Head of caudate nucleus (tissue), 42 donors: ENCODE results near the gene DOP1B.

Experiments
- DNase-seq, 42 donors: peaks; one replicate each; pipeline versions ENCODE4 v3.0.0 to v3.0.0-alpha.2; 2020 to 2021; ENCODE audit warnings: mixed read lengths in 7 of 42
- intact Hi-C: fragments of 100-400 bp; cut with DNase I; formaldehyde crosslinking; loops from one replicate; pipeline ENCODE4 v1.15.0; 2022

The DOP1B gene, protein sequence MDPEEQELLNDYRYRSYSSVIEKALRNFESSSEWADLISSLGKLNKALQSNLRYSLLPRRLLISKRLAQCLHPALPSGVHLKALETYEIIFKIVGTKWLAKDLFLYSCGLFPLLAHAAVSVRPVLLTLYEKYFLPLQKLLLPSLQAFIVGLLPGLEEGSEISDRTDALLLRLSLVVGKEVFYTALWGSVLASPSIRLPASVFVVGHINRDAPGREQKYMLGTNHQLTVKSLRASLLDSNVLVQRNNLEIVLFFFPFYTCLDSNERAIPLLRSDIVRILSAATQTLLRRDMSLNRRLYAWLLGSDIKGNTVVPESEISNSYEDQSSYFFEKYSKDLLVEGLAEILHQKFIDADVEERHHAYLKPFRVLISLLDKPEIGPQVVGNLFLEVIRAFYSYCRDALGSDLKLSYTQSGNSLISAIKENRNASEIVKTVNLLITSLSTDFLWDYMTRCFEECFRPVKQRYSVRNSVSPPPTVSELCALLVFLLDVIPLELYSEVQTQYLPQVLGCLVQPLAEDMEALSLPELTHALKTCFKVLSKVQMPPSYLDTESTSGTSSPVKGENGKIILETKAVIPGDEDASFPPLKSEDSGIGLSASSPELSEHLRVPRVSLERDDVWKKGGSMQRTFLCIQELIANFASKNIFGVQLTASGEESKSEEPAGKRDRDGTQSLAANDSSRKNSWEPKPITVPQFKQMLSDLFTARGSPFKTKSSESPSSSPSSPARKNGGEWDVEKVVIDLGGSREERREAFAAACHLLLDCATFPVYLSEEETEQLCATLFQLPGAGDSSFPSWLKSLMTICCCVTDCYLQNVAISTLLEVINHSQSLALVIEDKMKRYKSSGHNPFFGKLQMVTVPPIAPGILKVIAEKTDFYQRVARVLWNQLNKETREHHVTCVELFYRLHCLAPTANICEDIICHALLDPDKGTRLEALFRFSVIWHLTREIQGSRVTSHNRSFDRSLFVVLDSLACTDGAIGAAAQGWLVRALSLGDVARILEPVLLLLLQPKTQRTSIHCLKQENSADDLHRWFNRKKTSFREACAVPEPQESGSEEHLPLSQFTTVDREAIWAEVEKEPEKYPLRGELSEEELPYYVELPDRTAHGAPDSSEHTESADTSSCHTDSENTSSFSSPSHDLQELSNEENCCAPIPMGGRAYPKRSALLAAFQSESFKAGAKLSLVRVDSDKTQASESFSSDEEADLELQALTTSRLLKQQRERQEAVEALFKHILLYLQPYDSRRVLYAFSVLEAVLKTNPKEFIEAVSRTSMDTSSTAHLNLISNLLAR (N-terminal part only)

DNA sequence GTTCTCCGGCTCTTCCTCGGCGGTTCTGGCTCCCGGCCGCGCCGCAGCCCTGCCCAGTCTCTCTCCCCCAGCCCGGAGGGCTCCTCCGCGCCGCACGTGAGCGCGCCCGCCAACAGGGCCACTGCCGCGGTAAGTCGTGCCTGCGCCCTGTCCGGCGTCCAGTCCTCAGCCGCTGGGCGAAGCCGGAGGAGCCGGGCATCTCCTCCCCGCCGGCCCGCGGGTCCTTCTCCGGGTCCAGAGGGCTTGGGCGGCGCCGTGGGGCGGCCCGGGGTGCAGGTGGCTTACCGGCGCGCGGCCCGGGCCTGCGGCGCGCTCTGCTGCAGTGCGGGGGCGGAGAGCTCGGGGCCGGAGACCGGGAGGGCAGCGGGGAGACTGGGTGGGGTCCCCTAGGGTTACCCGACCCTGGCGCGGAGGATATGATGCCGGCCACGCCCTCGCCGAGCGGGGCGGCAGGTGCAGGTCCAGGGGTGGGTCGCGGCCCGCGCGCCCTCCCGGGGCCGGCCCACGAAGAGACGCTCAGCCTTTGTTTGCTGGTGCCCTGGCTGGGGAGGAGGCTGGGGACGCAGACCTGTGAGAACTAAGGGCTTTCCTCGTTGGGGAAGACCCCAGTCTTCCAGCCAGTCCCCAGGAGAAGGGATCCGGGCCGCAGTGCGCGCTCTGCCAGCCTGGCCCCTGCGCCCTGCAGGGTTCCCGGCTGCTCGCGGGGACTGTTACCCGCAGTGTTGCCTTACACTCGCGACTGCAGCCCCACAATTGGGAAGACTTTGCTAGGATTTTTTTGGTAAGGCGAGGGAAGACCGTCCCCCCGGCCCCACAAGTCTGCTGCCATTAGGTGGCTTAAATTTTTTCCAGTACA is at the start of gene DOP1B:
Gene DOP1B, plus strand, starts transcription at position 10 of the 856 bp plus-strand sequence. CDS start 7,910 bp downstream, outside the sequence.
- peak in 20 of 42 donors; percentile 23 to 61 (median 39) for DNase-seq
- intact Hi-C loops: no loop called here

DNA sequence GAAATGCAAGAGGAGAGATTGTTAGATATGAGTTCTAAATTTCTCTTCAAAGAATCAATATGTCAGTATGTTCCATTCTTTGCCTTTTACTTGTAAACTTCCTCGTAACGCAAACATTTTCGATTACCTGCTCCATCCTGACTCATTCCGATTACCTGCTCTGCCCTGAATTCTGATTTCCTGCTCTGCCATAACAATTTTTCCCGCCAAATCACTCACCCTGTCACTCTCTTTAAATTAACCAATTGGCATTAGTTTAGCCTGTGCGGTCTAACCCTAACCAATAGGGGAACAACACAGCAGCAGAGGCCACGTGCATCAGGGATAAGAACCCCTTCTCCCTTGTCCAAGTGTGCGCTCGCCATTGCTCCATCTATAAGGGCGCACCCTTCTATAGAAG is 46.8 kb upstream of the DOP1B start:
- intact Hi-C loops: loop anchor here (5.0 kb wide), 1 partner anchor 48 kb away; the partner anchor contains the start of gene SETD4
- peak in 1 of 42 donors; percentile 25 for DNase-seq

DNA sequence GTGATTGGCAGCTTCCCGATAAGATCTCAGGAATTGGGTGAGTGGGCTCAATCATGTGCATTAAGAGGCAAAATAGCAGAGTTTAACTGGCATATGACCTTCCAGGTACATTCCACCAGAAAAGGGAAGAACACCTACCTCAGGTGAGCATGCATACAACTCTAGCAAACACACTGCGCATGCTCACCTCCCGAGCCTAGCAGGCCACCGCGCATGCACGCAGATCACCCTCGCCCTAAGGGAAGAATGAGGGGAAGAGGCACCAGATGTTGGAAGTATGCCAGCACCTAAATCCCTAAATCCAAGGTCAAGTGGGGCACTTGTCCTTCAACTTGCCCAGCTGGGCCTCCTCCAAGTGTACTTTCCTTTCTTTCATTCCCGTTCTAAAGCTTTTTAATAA is 45.4 kb upstream of the DOP1B start:
- peak in 1 of 42 donors; percentile 23 for DNase-seq
- intact Hi-C loops: no loop called here

DNA sequence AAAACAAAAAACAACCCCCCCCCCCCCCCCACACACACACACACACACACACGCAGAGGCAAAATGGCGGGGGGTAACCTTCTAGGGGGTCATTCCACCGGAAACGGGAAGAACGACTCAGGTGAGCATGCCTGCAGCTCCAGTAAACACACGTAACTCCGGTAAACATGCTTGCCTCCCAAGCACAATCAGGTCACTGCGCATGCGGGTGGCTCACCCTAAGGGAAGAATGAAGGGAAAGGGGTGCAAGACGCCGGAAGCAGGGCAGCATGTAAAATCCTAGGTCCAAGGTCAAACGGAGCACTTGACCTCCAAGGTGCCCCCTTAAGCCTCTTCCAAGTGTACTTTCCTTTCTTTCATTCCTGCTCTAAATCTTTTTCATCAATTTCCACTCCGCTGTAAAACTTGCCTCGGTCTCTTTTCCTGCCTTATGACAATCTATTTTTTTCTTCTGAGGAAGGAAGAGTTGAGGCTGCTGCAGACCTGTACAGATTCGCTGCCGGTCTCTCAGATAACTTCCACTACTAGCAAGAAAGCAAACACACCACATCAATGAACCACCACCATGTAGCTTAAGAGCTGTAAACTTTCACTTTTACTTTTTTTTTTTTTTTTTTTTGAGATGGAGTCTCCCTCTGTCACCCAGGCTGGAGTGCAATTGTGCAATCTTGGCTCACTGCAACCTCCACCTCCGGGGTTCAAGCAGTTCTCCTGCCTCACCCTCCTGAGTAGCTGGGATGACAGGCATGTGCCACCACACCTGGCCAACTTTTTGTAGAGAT is 42.8 kb upstream of the DOP1B start:
- intact Hi-C loops: no loop called here
- DNase-seq: peak in 1 of 42 donors; percentile 33

DNA sequence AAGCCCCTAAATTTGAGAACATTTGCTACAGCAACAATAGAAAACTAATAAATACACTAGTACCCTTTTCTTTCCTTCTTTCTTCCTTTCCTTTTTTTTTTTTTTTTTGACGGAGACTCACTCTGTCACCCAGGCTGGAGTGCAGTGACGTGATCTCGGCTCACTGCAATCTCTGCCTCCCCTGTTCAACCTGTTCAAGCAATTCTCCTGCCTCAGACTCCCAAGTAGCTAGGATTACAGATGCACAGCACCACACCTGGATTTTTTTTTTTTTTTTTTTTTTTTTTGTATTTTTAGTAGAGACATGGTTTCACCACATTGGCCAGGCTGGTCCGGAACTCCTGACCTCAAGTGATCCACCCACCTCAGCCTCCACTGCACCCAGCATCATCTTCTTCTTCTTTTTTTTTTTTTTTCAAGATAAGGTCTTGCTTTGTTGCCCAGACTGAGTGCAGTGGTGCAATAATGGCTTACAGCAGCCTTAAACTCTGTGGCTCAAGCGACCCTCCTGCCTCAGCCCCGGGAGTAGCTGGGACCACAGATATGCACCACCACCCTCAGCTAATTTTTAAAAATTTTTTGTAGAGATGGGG is 41.4 kb upstream of the DOP1B start:
- DNase-seq: peak in 1 of 42 donors; percentile 31
- intact Hi-C loops: no loop called here

DNA sequence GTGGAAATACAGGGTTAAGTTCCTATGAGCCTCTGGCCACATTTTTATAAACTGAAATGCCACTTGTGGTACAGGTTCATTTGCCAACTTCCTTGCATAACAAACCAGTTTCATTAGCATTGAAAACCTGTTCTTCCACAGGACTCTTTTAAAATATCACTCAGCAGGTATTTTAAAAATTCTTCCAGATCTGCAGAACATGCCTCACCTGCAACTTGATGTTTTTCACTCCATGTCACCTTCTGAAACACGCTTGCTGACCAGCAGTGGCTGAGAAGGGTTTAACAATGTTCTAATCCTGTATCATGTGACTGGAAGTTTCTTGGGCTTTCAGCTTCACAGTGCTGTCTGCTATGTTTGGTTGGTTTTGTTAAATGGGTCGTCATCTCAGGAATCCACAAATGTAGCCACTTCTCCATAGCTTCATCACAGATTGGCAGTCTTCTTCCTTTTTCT is 39.3 kb upstream of the DOP1B start:
- DNase-seq: peak in 2 of 42 donors; percentile 4 to 13
- intact Hi-C loops: no loop called here

DNA sequence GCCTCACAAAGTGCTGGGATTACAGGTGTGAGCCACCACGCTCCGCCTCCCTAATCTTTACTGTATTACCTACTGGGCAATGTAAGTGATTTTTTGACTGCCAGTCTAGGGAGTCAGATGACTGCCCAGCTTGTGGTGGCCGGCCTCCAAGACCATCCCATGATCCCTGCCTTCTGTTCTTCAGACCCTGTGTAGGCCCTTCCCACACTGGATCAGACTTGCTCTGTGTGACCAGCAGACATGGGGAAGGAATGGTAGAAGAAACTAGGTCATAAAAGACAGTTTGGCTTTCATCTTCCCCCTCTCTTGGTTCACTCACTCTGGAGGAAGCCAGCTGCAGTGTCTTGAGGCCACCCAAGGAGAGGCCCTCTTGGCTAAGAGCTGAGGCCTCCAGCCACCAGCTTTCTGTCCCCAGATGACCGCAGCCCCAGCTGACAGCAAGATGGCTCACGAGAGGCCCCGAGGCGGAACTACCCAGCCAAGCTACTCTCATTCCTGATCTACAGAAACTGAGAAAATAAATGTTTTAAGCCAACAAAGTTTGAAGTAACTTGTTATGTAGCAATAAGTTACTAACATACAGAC is 36.2 kb upstream of the DOP1B start:
- intact Hi-C loops: no loop called here
- DNase-seq: peak in 2 of 42 donors; percentile 36 to 41

DNA sequence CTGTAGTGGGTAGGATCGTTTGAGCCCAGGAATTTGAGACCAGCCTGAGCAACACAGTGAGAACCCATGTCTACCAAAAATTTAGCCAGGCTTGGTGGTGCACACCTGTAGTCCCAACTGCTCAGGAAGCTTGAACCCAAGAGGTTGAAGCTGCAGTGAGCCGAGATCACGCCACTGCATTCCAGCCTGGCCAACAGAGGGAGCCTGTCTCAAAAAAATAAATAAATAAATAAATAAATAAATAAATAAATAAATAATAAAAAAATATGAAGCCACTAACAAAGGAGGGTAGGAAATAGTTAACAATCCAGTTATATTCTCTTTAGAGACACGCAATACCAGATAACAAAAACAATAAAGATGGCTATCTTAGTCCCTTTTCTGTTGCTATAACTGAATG is 33.6 kb upstream of the DOP1B start:
- DNase-seq: peak in 4 of 42 donors; percentile 8 to 44 (median 26)
- intact Hi-C loops: no loop called here

DNA sequence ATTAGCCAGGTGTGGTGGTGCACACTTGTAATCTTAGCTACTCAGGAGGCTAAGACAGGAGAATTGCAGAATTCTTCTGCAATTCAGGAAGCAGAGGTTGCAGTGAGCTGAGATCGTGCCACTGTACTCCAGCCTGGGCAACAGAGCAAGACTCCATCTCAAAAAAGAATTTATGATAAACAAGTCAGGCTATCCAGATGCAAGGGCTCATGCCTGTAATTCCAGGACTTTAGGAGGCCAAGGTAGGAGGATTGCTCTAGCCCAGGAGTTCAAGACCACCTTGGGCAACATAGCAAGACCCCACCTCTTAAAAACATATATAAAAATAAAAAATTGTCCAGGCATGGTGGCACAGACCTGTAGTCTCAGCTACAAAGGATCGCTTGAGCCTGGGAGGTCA is 32.2 kb upstream of the DOP1B start:
- DNase-seq: peak in 2 of 42 donors; percentile 2 to 15
- intact Hi-C loops: no loop called here

DNA sequence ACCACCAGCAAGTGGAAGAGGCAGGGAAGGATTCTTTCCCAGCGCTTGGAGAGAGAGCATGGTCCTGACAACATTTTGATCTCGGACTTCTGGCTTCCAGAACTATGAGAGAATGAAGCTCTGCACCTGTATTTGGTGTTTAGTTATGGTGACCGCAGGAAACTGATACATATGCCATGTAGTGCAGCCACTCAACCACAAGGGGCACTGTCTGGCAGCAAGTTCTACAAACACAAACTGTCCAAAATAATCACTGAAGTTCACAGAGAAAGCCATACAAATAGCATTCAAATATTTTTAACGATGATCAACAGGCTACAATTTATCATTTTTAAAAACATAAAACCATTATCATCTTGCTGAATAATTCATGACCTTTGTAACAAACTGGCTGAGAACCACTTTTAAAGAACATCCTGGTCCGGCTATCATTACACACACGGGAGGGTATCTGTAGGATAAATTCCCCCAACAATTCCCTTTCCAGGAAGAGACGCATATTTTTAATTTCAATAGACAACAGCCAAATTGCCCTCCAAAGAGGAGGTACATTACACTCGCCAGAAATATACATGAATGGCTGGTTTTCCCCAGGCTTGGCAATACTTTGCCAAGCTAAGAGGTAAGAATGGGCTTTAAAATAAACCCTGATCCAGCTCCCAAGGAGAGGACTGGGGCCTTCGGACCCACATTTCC is 31.0 kb upstream of the DOP1B start:
- DNase-seq: peak in 40 of 42 donors; percentile 39 to 88 (median 68)
- intact Hi-C loops: no loop called here

DNA sequence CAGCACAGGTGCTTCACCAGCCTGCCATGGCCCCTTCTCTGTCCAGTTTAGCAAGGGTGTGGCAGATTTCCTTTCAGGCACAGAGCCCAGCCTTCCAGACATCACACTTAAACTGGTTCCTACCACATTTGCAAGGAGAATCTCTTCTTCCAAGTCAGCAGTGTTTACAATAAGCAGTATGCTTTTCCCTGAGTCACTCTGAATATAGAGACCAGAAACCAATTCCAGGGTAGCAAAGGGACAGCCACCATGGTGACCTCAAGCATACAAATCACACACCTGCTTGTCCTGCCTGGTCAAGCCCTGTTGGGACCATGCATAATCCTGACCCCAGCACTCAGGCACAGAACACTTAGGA is 30.4 kb upstream of the DOP1B start:
- peak in 2 of 42 donors; percentile 3 to 8 for DNase-seq
- intact Hi-C loops: no loop called here

DNA sequence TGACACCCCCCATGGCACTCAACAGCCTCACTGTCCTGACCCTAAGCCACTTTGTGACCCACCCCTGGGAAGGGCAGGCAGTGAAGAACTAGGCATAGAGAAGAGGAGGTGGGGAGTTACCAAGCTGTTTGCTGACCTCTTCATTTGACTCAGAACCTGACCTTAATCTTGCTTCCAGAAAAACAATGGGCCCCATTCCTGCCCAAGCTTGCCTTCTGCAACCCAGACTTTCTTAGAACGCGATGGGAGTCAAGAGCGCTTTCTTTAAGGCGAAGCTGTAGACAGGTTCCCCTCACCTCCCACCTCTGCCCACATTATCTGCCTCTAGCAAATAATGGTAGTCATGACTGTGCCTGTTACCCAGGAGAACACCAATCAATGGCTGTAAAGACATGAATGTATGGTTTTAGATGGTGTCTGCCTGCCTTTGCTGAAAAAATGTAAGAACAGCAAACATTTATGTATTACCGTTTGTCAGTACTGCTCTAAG is 30.0 kb upstream of the DOP1B start:
- peak in 6 of 42 donors; percentile 22 to 69 (median 42) for DNase-seq

DNA sequence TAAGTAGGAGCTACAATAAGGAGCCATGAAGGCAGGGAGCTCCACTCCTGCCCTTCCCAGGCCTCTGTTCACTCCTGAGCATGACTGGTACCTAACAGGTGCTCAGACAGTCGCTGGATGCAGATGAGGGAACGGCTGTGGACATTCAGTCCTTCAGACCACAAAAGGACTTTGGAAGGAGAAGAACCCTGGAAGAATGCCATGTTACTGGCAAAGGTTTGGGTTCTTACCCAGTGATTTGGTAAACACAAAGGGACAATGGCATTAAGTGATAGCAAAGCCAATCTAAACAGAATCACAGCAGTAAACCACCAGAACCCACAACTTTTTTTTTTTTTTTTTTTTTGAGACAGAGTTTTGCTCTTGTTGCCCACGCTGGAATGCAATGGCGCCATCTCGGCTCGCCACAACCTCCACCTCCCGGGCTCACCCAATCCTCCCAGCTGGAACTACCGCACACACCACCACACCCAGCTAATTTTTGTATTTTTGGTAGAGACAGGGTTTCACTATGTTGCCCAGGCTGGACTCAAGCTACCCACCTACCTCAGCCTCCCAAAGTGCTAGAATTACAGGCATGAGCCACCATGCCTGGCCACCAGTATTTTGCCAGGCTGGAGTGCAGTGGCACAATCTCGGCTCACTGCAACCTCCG is 29.2 kb upstream of the DOP1B start:
- intact Hi-C loops: no loop called here
- peak in 4 of 42 donors; percentile 4 to 25 (median 15) for DNase-seq

More for the DNA sequence above, 30.0 kb upstream of the DOP1B start:
- intact Hi-C loops: no loop called here

DNA sequence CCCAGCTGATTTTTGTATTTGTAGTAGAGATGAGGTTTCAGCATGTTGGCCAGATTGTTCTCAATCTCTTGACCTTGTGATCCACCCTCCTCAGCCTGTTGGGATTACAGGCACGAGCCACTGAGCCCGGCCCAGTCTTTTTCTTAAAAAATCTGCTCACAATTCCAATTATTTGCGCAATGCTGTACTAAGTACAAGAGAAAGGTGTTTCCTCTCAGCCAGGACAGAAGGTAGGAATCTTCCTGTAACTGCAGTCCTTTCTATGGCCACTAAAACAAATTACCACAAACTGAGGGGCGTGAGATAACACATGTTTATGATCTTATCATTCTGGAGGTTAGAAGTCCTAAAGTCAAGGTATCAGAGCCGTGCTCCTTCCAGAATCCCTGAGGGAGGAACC is 28.6 kb upstream of the DOP1B start:
- intact Hi-C loops: no loop called here
- DNase-seq: no peak

DNA sequence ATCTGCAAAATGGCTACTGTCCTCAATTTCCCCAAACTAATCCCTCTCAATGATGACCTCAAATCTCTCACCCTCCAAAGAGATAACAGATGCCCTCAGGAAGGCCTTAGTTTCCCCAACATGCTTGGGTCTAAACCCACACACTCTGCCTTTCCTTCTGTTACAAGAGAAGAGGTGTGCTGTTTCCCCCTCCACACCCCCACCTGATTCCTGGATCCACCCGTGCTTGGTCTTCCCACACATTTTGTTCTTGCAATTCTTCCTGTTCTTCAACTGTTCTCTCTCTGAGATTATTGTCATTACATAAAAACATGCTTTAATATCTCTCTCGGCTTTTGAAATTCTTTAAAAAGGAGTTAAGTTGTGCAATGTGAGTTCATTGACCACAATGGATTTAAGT is 27.4 kb upstream of the DOP1B start:
- peak in 30 of 42 donors; percentile 29 to 82 (median 57) for DNase-seq
- intact Hi-C loops: no loop called here
